Ishikawa (cell line): ENCODE results near the gene OVCH1.

Source experiments
- CEBPB ChIP-seq: IDR thresholded peaks from 2 replicates; pipeline ENCODE4 v1.6.1; 2012
- CREB1 ChIP-seq: IDR thresholded peaks from 2 replicates; pipeline ENCODE4 v1.6.1; 2012; ENCODE audit warnings: low read depth
- EGR1 ChIP-seq: IDR thresholded peaks from 2 replicates; pipeline ENCODE4 v1.6.1; 2012
- EP300 ChIP-seq: IDR thresholded peaks from 2 replicates; pipeline ENCODE4 v1.6.1; 2012; ENCODE audit warnings: borderline replicate concordance
- FOXM1 ChIP-seq: IDR thresholded peaks from 2 replicates; pipeline ENCODE4 v1.6.1; 2012; ENCODE audit warnings: low read depth, borderline replicate concordance
- NFIC ChIP-seq: IDR thresholded peaks from 2 replicates; pipeline ENCODE4 v1.6.1; 2012
- RAD21 ChIP-seq: IDR thresholded peaks from 2 replicates; pipeline ENCODE4 v1.6.1; 2012; ENCODE audit warnings: low read depth
- TAF1 ChIP-seq: IDR thresholded peaks from 2 replicates; pipeline ENCODE4 v1.6.1; 2012; ENCODE audit warnings: low read depth, mild to moderate bottlenecking
- TCF12 ChIP-seq: IDR thresholded peaks from 2 replicates; pipeline ENCODE4 v1.6.1; 2012; ENCODE audit warnings: low read depth
- TEAD4 ChIP-seq: IDR thresholded peaks from 2 replicates; pipeline ENCODE4 v1.6.1; 2012
- YY1 ChIP-seq: IDR thresholded peaks from 2 replicates; pipeline ENCODE4 v1.6.1; 2012; ENCODE audit warnings: low read depth
- ZBTB7A ChIP-seq: IDR thresholded peaks from 2 replicates; pipeline ENCODE4 v1.6.1; 2012; ENCODE audit warnings: low read depth
- TF ChIP-seq, protein P1 (sequence below): IDR thresholded peaks from 2 replicates; pipeline ENCODE4 v1.6.1; 2012
- TF ChIP-seq, protein P2 (sequence below): IDR thresholded peaks from 2 replicates; pipeline ENCODE4 v1.6.1; 2012; ENCODE audit warnings: low read depth, mild to moderate bottlenecking
- TF ChIP-seq, protein P3 (sequence below): IDR thresholded peaks from 2 replicates; pipeline ENCODE4 v1.6.1; 2012

Gene OVCH1

DNA sequence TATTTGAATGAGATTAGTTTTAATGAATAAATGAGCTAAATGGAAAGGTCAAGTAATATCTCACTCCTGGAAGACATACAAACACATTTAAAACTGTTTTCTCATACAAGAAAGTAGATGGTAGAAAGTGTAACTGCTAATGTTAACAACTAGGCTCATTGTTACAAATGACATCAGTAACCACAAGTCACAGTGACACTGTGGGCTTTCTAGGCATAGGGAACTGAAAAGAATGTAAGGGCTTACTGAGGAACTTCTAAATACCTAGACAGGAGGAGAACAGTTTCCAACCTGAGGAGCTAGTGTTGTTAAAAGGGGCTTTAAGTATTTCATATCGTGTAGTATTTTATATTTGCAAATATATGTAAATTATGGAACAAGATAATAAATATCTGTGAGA lies 99.0 kb downstream of the OVCH1 start:
- TF ChIP-seq TCF12 (no peak), EP300 (no peak), CEBPB (no peak), CREB1 (no peak), EGR1 (no peak), YY1 (no peak), TAF1 (no peak), TEAD4 (no peak), NFIC (no peak), ZBTB7A (no peak), FOXM1 (no peak), RAD21 (no peak)
- TF ChIP-seq, protein P1, sequence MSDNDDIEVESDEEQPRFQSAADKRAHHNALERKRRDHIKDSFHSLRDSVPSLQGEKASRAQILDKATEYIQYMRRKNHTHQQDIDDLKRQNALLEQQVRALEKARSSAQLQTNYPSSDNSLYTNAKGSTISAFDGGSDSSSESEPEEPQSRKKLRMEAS = no peak
- TF ChIP-seq, protein P2, sequence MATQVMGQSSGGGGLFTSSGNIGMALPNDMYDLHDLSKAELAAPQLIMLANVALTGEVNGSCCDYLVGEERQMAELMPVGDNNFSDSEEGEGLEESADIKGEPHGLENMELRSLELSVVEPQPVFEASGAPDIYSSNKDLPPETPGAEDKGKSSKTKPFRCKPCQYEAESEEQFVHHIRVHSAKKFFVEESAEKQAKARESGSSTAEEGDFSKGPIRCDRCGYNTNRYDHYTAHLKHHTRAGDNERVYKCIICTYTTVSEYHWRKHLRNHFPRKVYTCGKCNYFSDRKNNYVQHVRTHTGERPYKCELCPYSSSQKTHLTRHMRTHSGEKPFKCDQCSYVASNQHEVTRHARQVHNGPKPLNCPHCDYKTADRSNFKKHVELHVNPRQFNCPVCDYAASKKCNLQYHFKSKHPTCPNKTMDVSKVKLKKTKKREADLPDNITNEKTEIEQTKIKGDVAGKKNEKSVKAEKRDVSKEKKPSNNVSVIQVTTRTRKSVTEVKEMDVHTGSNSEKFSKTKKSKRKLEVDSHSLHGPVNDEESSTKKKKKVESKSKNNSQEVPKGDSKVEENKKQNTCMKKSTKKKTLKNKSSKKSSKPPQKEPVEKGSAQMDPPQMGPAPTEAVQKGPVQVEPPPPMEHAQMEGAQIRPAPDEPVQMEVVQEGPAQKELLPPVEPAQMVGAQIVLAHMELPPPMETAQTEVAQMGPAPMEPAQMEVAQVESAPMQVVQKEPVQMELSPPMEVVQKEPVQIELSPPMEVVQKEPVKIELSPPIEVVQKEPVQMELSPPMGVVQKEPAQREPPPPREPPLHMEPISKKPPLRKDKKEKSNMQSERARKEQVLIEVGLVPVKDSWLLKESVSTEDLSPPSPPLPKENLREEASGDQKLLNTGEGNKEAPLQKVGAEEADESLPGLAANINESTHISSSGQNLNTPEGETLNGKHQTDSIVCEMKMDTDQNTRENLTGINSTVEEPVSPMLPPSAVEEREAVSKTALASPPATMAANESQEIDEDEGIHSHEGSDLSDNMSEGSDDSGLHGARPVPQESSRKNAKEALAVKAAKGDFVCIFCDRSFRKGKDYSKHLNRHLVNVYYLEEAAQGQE = no peak
- TF ChIP-seq, protein P3, sequence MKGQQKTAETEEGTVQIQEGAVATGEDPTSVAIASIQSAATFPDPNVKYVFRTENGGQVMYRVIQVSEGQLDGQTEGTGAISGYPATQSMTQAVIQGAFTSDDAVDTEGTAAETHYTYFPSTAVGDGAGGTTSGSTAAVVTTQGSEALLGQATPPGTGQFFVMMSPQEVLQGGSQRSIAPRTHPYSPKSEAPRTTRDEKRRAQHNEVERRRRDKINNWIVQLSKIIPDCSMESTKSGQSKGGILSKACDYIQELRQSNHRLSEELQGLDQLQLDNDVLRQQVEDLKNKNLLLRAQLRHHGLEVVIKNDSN = no peak

DNA sequence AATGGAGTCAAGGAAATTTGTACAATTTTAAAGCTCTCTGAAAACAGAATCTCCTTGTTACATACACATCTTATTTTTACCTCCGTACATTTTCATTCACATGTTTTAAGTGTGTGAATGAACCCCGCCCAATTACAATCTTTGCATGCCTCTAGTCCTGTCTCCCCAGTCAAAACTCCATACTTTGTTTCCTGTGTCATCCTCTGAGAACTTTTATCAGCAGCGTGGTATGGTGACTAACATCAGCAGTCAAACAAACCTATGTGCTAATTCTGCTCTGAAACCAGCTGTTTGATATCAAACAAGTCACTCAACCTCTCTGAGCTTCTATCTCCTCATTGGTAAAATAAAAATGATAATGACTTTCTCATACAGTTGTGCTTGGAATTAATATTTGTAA lies 100.7 kb downstream of the OVCH1 start:
- no peak for TF ChIP-seq YY1
- no peak for TF ChIP-seq CREB1
- no peak for TF ChIP-seq TAF1
- TF ChIP-seq EP300 = no peak
- no peak for TF ChIP-seq NFIC
- no peak for TF ChIP-seq FOXM1
- no peak for TF ChIP-seq TEAD4
- TF ChIP-seq EGR1 = no peak
- TF ChIP-seq RAD21 = no peak
- TF ChIP-seq, protein P3 = no peak
- TF ChIP-seq TCF12 = no peak
- TF ChIP-seq ZBTB7A = no peak
- TF ChIP-seq, protein P2 = no peak
- no peak for TF ChIP-seq CEBPB
- TF ChIP-seq, protein P1 = no peak

DNA sequence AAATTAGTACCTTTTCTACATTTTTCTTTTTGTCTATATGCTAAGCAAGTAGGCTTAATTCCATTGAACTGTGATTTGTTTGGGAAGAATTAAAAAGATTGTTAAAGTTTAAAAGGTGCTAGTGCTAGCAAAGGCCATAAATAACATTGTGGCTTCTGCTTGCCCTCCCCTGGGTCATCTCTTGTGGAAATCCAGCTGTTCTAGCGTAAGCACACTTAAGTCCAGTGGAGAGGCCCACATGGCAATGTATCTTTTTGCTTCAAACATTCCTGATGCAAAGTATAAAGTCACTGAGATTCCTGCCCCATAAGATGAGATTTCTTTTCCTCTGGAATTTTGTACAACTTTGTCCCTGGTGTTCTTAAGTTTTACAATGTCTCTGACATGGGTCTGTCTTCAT lies 102.1 kb downstream of the OVCH1 start:
- TF ChIP-seq TEAD4 = no peak
- TF ChIP-seq YY1 = no peak
- TF ChIP-seq, protein P3 = no peak
- TF ChIP-seq, protein P1 = no peak
- no peak for TF ChIP-seq EGR1

DNA sequence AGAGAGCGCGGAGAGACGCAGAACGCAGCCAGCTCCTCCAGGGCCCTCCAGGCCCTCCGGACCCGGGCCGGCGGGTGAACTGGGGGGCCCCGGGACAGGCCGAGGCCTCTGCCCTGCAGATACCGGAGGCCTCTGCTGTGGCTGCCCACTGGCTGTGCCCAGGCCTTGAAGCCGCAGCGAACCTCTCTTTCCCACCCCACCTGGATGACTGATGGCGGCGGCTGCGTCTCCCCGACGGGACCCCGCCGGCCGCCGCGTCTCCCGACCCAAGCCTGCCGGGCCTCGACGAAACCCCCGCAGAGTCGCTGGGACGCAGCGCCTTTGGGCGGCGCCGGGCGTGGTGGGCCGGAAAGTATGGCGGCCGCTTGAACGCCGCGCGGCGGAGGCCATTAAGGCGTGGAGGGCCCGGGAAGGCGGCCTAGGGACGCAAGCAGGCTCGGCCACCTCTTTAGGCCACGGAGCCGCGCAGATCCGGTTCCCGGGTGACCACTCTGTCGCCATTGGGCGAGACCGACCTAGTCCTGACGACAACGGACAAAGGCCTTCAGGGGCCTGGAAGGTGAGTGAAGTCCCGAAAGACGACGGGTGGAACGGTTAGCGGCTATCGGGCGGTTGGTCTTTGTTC lies 108.1 kb downstream of the OVCH1 start:
- TF ChIP-seq RAD21 = no peak
- TF ChIP-seq CEBPB = no peak
- TF ChIP-seq, protein P2 = no peak
- TF ChIP-seq TCF12 = no peak
- TF ChIP-seq TEAD4 = no peak
- TF ChIP-seq ZBTB7A = no peak
- no peak for TF ChIP-seq EGR1
- no peak for TF ChIP-seq EP300
- TF ChIP-seq, protein P3 = no peak
- no peak for TF ChIP-seq CREB1
